Upper lobe of right lung (tissue), 1 donor: Measurements from ENCODE around the gene ERC1. TPM values are rescaled to one million over a fixed set of nuclear protein-coding genes. Genes with fewer than 3 reads are reported as not detected.

ENCODE experiments used
- ATAC-seq: fragments of 200-7000 bp; cut with Tn5 transposase; one replicate; pipeline ENCODE4 v1.9.1; 2020; ENCODE audit warnings: mild to moderate bottlenecking, moderate library complexity
- DNase-seq: peaks from one replicate; pipeline ENCODE4 v3.0.0-alpha.2; 2020
- H3K27ac ChIP-seq: fragments of 200-600 bp; one replicate; pipeline ENCODE4 v1.8.0; 2022
- H3K27me3 ChIP-seq: fragments of 200-600 bp; one replicate; pipeline ENCODE4 v1.8.0; 2022; ENCODE audit warnings: mild to moderate bottlenecking
- H3K36me3 ChIP-seq: fragments of 200-600 bp; one replicate; pipeline ENCODE4 v1.8.0; 2022
- H3K4me1 ChIP-seq: fragments of 200-600 bp; one replicate; pipeline ENCODE4 v1.8.0; 2022
- H3K4me3 ChIP-seq: fragments of 200-600 bp; one replicate; pipeline ENCODE4 v1.8.0; 2022; ENCODE audit warnings: mild to moderate bottlenecking
- H3K9me3 ChIP-seq: fragments of 200-600 bp; one replicate; pipeline ENCODE4 v1.8.0; 2022
- intact Hi-C: fragments of 100-400 bp; cut with DNase I; formaldehyde crosslinking; loops from one replicate; pipeline ENCODE4 v1.11.0; 2022
- total RNA-seq: library from RNA; stranded (reverse); fragmentation: NEBNext Ultra II Directional; extraction: Animal tissue kit (Norgen Biotek cat#: 25700); gene quantifications from one replicate; pipeline ENCODE4 v1.2.1, GENCODE V29; 2021
- TF ChIP-seq, protein P1 (sequence below): fragments of 200-600 bp; IDR thresholded peaks from one replicate; pipeline ENCODE4 v1.8.0; 2022; ENCODE audit warnings: antibody characterized with exemption
- donor health status: DM: no; HTN: yes; CAD: no; lungs with severe emphysema.

Gene ERC1
- total RNA-seq, 1 donor from 2014 or later: 54.3 TPM

- DNase-seq (no peak), ATAC-seq (no peak)
- intact Hi-C loops: no loop called here
- Histone ChIP-seq H3K27ac (no peak overlapping the region), H3K4me3 (no peak overlapping the region), H3K4me1 (no peaks in the 10 kb centered on the region), H3K9me3 (no peaks in the 10 kb centered on the region), H3K27me3 (no peaks in the 10 kb centered on the region), H3K36me3 (peaks cover 21% of the 10 kb centered on the region)
- TF ChIP-seq, protein P1, sequence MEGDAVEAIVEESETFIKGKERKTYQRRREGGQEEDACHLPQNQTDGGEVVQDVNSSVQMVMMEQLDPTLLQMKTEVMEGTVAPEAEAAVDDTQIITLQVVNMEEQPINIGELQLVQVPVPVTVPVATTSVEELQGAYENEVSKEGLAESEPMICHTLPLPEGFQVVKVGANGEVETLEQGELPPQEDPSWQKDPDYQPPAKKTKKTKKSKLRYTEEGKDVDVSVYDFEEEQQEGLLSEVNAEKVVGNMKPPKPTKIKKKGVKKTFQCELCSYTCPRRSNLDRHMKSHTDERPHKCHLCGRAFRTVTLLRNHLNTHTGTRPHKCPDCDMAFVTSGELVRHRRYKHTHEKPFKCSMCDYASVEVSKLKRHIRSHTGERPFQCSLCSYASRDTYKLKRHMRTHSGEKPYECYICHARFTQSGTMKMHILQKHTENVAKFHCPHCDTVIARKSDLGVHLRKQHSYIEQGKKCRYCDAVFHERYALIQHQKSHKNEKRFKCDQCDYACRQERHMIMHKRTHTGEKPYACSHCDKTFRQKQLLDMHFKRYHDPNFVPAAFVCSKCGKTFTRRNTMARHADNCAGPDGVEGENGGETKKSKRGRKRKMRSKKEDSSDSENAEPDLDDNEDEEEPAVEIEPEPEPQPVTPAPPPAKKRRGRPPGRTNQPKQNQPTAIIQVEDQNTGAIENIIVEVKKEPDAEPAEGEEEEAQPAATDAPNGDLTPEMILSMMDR: no peak
Measured at GRCh38 chr12:1182069-1182468, 191.0 kb downstream of the ERC1 start.

DNA sequence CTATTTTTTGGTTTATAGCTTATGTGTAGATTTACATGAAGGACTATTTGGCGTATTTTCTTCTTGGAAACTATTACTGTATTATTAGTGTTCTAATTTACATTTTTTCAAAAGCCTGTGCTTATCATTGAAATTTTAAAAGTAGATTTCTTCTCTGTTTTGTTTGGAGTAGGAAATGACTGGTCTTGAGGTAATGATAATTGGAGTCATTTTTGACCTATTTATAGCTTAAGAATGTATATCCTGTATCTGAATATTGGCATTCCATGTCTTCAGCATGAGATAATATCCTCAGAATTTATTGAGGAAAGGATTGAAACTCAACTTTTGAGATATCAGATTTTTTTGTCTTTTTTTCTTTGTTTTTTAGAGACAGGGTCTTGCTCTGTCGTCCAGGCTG is 193.4 kb downstream of the ERC1 start:
- H3K4me1 ChIP-seq: no peaks in the 10 kb centered on the region
- DNase-seq (no peak), ATAC-seq (no peak)
- H3K27ac ChIP-seq: no peak overlapping the region
- TF ChIP-seq, protein P1: no peak
- no peaks in the 10 kb centered on the region for H3K27me3 ChIP-seq
- no peaks in the 10 kb centered on the region for H3K9me3 ChIP-seq
- no peak overlapping the region for H3K4me3 ChIP-seq
- intact Hi-C loops: no loop called here
- peaks cover 28% of the 10 kb centered on the region for H3K36me3 ChIP-seq

- no peak for DNase-seq
- Histone ChIP-seq H3K9me3 (no peaks in the 10 kb centered on the region), H3K4me3 (no peak overlapping the region), H3K27me3 (no peaks in the 10 kb centered on the region), H3K27ac (no peak overlapping the region), H3K4me1 (no peaks in the 10 kb centered on the region), H3K36me3 (peaks cover 28% of the 10 kb centered on the region)
- no peak for ATAC-seq
- TF ChIP-seq, protein P1: no peak
- intact Hi-C loops: no loop called here
Measured at GRCh38 chr12:1185460-1186182, 194.6 kb downstream of the ERC1 start.

DNA sequence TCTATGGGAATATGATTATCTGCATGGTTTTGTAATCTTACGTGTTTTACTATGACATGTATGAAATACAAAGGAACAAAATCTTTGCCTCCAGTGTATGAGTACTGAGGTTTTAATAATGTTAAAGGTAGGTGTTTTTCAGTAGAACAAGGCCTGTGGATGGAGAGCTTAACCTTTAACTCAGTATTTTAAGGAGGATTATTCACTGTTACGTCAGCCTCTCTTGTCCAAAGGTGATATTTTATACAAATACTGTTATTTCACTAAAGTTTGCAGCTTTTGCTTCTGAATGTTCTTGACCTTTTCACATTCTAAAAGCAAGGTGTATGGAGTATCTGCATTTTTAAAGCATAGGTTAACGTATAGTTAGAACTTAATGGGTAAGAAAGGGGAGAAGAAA is 195.3 kb downstream of the ERC1 start:
- ATAC-seq (no peak), DNase-seq (no peak)
- no peak overlapping the region for H3K27ac ChIP-seq
- intact Hi-C loops: no loop called here
- TF ChIP-seq, protein P1: no peak
- H3K9me3 ChIP-seq: no peaks in the 10 kb centered on the region
- no peaks in the 10 kb centered on the region for H3K27me3 ChIP-seq
- H3K36me3 ChIP-seq: peaks cover 33% of the 10 kb centered on the region
- no peak overlapping the region for H3K4me3 ChIP-seq
- no peaks in the 10 kb centered on the region for H3K4me1 ChIP-seq

- Histone ChIP-seq H3K4me1 (no peaks in the 10 kb centered on the region), H3K9me3 (no peaks in the 10 kb centered on the region), H3K4me3 (no peak overlapping the region), H3K27me3 (no peaks in the 10 kb centered on the region), H3K27ac (no peak overlapping the region), H3K36me3 (peaks cover 34% of the 10 kb centered on the region)
- no peak for DNase-seq
- TF ChIP-seq, protein P1: no peak
- ATAC-seq: no peak
- intact Hi-C loops: no loop called here
Measured at GRCh38 chr12:1188016-1188415, 197.0 kb downstream of the ERC1 start.

GRCh38 chr12:1189163-1189562 is 198.1 kb downstream of the ERC1 start:
- Histone ChIP-seq H3K9me3 (no peaks in the 10 kb centered on the region), H3K4me1 (no peaks in the 10 kb centered on the region), H3K36me3 (peaks cover 23% of the 10 kb centered on the region), H3K4me3 (no peak overlapping the region), H3K27ac (no peak overlapping the region), H3K27me3 (no peaks in the 10 kb centered on the region)
- DNase-seq (no peak), ATAC-seq (no peak)
- TF ChIP-seq, protein P1: no peak
- intact Hi-C loops: no loop called here
